ENCODE data around the gene GRIP2.

GRIP2 gene

DNA sequence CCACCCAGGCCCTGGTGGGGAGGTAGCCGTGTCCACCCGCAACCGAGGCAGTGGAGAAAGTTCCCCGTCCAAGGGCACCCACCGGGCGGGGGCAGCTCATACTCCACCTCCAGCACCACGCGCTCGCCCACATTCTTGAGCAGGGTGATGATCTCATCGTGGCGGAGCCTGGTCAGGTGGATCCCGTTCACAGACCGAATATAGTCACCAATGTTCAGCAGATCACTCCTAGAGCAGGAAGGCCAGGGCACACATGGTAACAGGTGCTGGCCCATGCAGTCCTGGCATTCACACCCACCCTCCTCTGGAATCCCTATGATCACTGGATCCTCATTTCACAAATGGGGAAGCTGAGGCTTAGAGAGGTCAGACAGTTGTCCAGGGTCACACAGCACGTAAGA is 15.8 kb downstream of the GRIP2 start:
- no peak for TF ChIP-seq EZH2phosphoT487 (IDR thresholded peaks at IDR 0.05; ENCODE audit: low read length)
- no peak for TF ChIP-seq EZH2 (optimal IDR thresholded peaks at IDR 0.05; ENCODE audit: low read depth, low read length)
- TF ChIP-seq, protein P1, sequence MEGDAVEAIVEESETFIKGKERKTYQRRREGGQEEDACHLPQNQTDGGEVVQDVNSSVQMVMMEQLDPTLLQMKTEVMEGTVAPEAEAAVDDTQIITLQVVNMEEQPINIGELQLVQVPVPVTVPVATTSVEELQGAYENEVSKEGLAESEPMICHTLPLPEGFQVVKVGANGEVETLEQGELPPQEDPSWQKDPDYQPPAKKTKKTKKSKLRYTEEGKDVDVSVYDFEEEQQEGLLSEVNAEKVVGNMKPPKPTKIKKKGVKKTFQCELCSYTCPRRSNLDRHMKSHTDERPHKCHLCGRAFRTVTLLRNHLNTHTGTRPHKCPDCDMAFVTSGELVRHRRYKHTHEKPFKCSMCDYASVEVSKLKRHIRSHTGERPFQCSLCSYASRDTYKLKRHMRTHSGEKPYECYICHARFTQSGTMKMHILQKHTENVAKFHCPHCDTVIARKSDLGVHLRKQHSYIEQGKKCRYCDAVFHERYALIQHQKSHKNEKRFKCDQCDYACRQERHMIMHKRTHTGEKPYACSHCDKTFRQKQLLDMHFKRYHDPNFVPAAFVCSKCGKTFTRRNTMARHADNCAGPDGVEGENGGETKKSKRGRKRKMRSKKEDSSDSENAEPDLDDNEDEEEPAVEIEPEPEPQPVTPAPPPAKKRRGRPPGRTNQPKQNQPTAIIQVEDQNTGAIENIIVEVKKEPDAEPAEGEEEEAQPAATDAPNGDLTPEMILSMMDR (IDR thresholded peaks at IDR 0.05; ENCODE audit: low read length), result no peak
- Histone ChIP-seq H2AFZ (ENCODE audit: low read length) (no peak overlapping the region), H3K4me3 (ENCODE audit: low read length) (no peak overlapping the region), H3K36me3 (replicated peaks; ENCODE audit: insufficient read depth, low read length) (no peaks in the 10 kb centered on the region), H3K4me1 (ENCODE audit: low read length) (no peaks in the 10 kb centered on the region), H3F3A (ENCODE audit: insufficient read depth, low read length) (no peaks in the 10 kb centered on the region), H3K27me3 (replicated peaks; ENCODE audit: insufficient read depth, low read length) (peaks cover 46% of the 10 kb centered on the region), H3K9me3 (replicated peaks; ENCODE audit: insufficient read depth, low read length) (no peaks in the 10 kb centered on the region), H3K79me2 (ENCODE audit: low read length) (no peaks in the 10 kb centered on the region), H3K4me2 (ENCODE audit: low read depth, low read length) (no peak overlapping the region), H3K27ac (ENCODE audit: low read length) (no peak overlapping the region), H4K20me1 (ENCODE audit: insufficient read depth, low read length) (no peaks in the 10 kb centered on the region), H3K9me2 (replicated peaks; ENCODE audit: insufficient read depth, low read length) (no peaks in the 10 kb centered on the region), H3K9ac (ENCODE audit: low read length) (no peak overlapping the region)
- no peak for DNase-seq

DNA sequence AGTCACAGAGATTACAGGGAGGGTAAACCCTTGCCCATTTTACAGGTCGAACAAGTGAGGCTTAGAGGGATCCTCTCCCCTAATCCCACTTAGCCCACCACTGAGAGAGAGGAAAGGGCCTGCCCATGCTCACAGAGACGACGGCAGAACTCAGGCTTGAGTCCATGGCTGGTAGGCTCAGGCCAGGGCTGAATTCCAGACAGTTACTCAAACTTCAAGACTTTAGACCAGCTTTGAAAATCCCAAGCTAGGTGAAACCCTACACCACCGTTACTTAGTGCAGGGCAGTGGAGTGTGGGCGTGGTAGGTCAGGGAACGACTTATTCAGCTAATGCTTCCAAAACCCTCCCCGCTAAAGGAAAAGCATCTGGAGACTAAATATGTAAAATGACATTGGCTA is 16.4 kb downstream of the GRIP2 start:
- H3K27me3 ChIP-seq (replicated peaks; ENCODE audit: insufficient read depth, low read length), result peaks cover 52% of the 10 kb centered on the region
- no peaks in the 10 kb centered on the region for H4K20me1 ChIP-seq (ENCODE audit: insufficient read depth, low read length)
- H3K27ac ChIP-seq (ENCODE audit: low read length), result no peak overlapping the region
- DNase-seq, result no peak
- no peak overlapping the region for H3K4me2 ChIP-seq (ENCODE audit: low read depth, low read length)
- no peaks in the 10 kb centered on the region for H3K9me2 ChIP-seq (replicated peaks; ENCODE audit: insufficient read depth, low read length)
- no peaks in the 10 kb centered on the region for H3K9me3 ChIP-seq (replicated peaks; ENCODE audit: insufficient read depth, low read length)
- no peaks in the 10 kb centered on the region for H3K36me3 ChIP-seq (replicated peaks; ENCODE audit: insufficient read depth, low read length)
- no peak overlapping the region for H3K9ac ChIP-seq (ENCODE audit: low read length)
- H3F3A ChIP-seq (ENCODE audit: insufficient read depth, low read length), result no peaks in the 10 kb centered on the region
- TF ChIP-seq, protein P1 (IDR thresholded peaks at IDR 0.05; ENCODE audit: low read length), result no peak
- TF ChIP-seq EZH2 (optimal IDR thresholded peaks at IDR 0.05; ENCODE audit: low read depth, low read length) (no peak), EZH2phosphoT487 (IDR thresholded peaks at IDR 0.05; ENCODE audit: low read length) (no peak)
- H3K4me1 ChIP-seq (ENCODE audit: low read length), result no peaks in the 10 kb centered on the region
- H3K4me3 ChIP-seq (ENCODE audit: low read length), result no peak overlapping the region
- H3K79me2 ChIP-seq (ENCODE audit: low read length), result no peaks in the 10 kb centered on the region
- H2AFZ ChIP-seq (ENCODE audit: low read length), result no peak overlapping the region

DNA sequence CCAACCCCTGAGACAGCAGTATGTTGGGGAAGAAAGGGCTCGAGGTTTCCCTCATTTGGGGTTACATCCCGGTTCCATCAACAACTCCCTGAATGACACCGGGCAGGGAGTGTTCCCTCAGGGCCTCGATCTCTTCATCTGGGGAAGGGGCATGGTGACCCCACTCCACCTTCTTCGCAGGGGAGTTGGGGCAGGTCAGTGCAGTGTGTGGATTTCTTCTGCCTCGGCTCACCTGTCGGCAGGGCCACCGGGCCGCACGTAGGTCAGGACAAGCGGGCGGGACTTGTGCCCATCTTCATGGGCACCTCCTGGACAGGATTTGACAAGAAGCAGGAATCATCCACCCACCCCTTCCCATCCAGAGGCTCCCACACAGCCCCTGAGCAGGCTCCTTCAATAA is 17.4 kb downstream of the GRIP2 start:
- H4K20me1 ChIP-seq (ENCODE audit: insufficient read depth, low read length), result no peaks in the 10 kb centered on the region
- H3K27ac ChIP-seq (ENCODE audit: low read length), result no peak overlapping the region
- H3K79me2 ChIP-seq (ENCODE audit: low read length), result no peaks in the 10 kb centered on the region
- no peaks in the 10 kb centered on the region for H3K4me1 ChIP-seq (ENCODE audit: low read length)
- H3K9ac ChIP-seq (ENCODE audit: low read length), result no peak overlapping the region
- H3K9me3 ChIP-seq (replicated peaks; ENCODE audit: insufficient read depth, low read length), result no peaks in the 10 kb centered on the region
- H3K9me2 ChIP-seq (replicated peaks; ENCODE audit: insufficient read depth, low read length), result no peaks in the 10 kb centered on the region
- H3K36me3 ChIP-seq (replicated peaks; ENCODE audit: insufficient read depth, low read length), result no peaks in the 10 kb centered on the region
- H3K4me2 ChIP-seq (ENCODE audit: low read depth, low read length), result no peak overlapping the region
- H3K27me3 ChIP-seq (replicated peaks; ENCODE audit: insufficient read depth, low read length), result peaks cover 61% of the 10 kb centered on the region
- no peaks in the 10 kb centered on the region for H3F3A ChIP-seq (ENCODE audit: insufficient read depth, low read length)
- H2AFZ ChIP-seq (ENCODE audit: low read length), result no peak overlapping the region
- no peak overlapping the region for H3K4me3 ChIP-seq (ENCODE audit: low read length)
- no peak for DNase-seq
- TF ChIP-seq, protein P1 (IDR thresholded peaks at IDR 0.05; ENCODE audit: low read length), result no peak
- TF ChIP-seq EZH2 (optimal IDR thresholded peaks at IDR 0.05; ENCODE audit: low read depth, low read length) (no peak), EZH2phosphoT487 (IDR thresholded peaks at IDR 0.05; ENCODE audit: low read length) (no peak)
